Ramos (cell line): ENCODE data around the gene SUSD1.

Experiments used
- in situ Hi-C: fragments of 300-500 bp; cut with MboI; formaldehyde crosslinking; loops from one replicate; pipeline ENCODE4 v1.14.3; 2022; ENCODE audit warnings: low sequenced_read_pairs; ENCODE audit not compliant: unreplicated experiment

SUSD1 gene

GRCh38 chr9:112048924-112049691, 126.0 kb downstream of the SUSD1 start:
- in situ Hi-C loops, result no loop called here

GRCh38 chr9:112047538-112048066, 127.5 kb downstream of the SUSD1 start:
- in situ Hi-C loops, result no loop called here

GRCh38 chr9:112046181-112046580, 128.9 kb downstream of the SUSD1 start:
- in situ Hi-C loops, result no loop called here

- in situ Hi-C loops, result no loop called here
Measured at GRCh38 chr9:112044881-112045280, 130.2 kb downstream of the SUSD1 start.

- in situ Hi-C loops, result no loop called here
Measured at GRCh38 chr9:112044186-112044585, 130.9 kb downstream of the SUSD1 start.

- in situ Hi-C loops, result no loop called here
Measured at GRCh38 chr9:112043423-112043822, 131.7 kb downstream of the SUSD1 start.

- in situ Hi-C loops, result no loop called here
Measured at GRCh38 chr9:112042769-112043168, 132.3 kb downstream of the SUSD1 start.

GRCh38 chr9:112042244-112042638, 132.9 kb downstream of the SUSD1 start:
- in situ Hi-C loops, result no loop called here

- in situ Hi-C loops, result no loop called here
Measured at GRCh38 chr9:112041536-112042243, 133.4 kb downstream of the SUSD1 start.

- in situ Hi-C loops, result no loop called here
Measured at GRCh38 chr9:112041199-112041535, 133.9 kb downstream of the SUSD1 start.

GRCh38 chr9:112038017-112038408, 137.1 kb downstream of the SUSD1 start:
- in situ Hi-C loops, result no loop called here

GRCh38 chr9:112037281-112038016, 137.6 kb downstream of the SUSD1 start:
- in situ Hi-C loops, result no loop called here

GRCh38 chr9:112035166-112035826, 139.8 kb downstream of the SUSD1 start:
- in situ Hi-C loops, result no loop called here

GRCh38 chr9:112034216-112034611, 140.9 kb downstream of the SUSD1 start:
- in situ Hi-C loops, result no loop called here

GRCh38 chr9:112033237-112034215, 141.6 kb downstream of the SUSD1 start:
- in situ Hi-C loops, result no loop called here

- in situ Hi-C loops, result no loop called here
Measured at GRCh38 chr9:112032743-112033142, 142.4 kb downstream of the SUSD1 start.

- in situ Hi-C loops, result no loop called here
Measured at GRCh38 chr9:112032009-112032408, 143.1 kb downstream of the SUSD1 start.

GRCh38 chr9:112031400-112031799, 143.7 kb downstream of the SUSD1 start:
- in situ Hi-C loops, result no loop called here

- in situ Hi-C loops, result no loop called here
Measured at GRCh38 chr9:112029921-112030444, 145.1 kb downstream of the SUSD1 start.
